ENCODE results near the gene ABCB8.
A peak's percentile ranks its signal among the peaks of the same experiment; 100 is the strongest.

ABCB8 gene

GRCh38 chr7:151028131-151028947 is at the start of gene ABCB8:
Gene ABCB8, plus strand, starts transcription at chr7:151028450. Its CDS starts 66 bp downstream, at chr7:151028516.
- DNase-seq, result peak; percentile 100

- DNase-seq, result no peak
Observed at GRCh38 chr7:150979713-150980390, 48.4 kb upstream of the ABCB8 start.

- DNase-seq, result no peak
Observed at GRCh38 chr7:150980663-150981062, 47.6 kb upstream of the ABCB8 start.

GRCh38 chr7:150981644-150982043 is 46.6 kb upstream of the ABCB8 start:
- no peak for DNase-seq

GRCh38 chr7:150982351-150982750 is 45.9 kb upstream of the ABCB8 start:
- DNase-seq, result no peak

GRCh38 chr7:150983893-150984368 is 44.3 kb upstream of the ABCB8 start:
- DNase-seq, result peak; percentile 35

GRCh38 chr7:150986099-150986512 is 42.1 kb upstream of the ABCB8 start:
- DNase-seq, result peak; percentile 57

GRCh38 chr7:150986556-150986955 is 41.7 kb upstream of the ABCB8 start:
- DNase-seq, result no peak

GRCh38 chr7:150988230-150989226 is 39.7 kb upstream of the ABCB8 start:
- DNase-seq, result peak; percentile 68

GRCh38 chr7:150989456-150989855 is 38.8 kb upstream of the ABCB8 start:
- DNase-seq, result no peak

GRCh38 chr7:150990416-150991186 is 37.6 kb upstream of the ABCB8 start, which contains the start of gene NOS3:
Gene NOS3, plus strand, starts transcription at chr7:150991017. Its CDS starts 2,787 bp downstream, at chr7:150993804.
- no peak for DNase-seq

GRCh38 chr7:150992051-150992640 is 36.1 kb upstream of the ABCB8 start:
- DNase-seq, result no peak

- peak; percentile 39 for DNase-seq
Observed at GRCh38 chr7:150992833-150993302, 35.4 kb upstream of the ABCB8 start.

GRCh38 chr7:150993511-150993910 is 34.7 kb upstream of the ABCB8 start:
- no peak for DNase-seq

- no peak for DNase-seq
Observed at GRCh38 chr7:150994141-150994837, 34.0 kb upstream of the ABCB8 start.

- no peak for DNase-seq
Observed at GRCh38 chr7:150994838-150995510, 33.3 kb upstream of the ABCB8 start.

- no peak for DNase-seq
Observed at GRCh38 chr7:150996376-150997074, 31.7 kb upstream of the ABCB8 start.

GRCh38 chr7:150997075-150997511 is 31.2 kb upstream of the ABCB8 start:
- DNase-seq, result no peak

- DNase-seq, result no peak
Observed at GRCh38 chr7:150997817-150998216, 30.4 kb upstream of the ABCB8 start.

Data from activated CD4-positive, alpha-beta T cell treated with anti-CD3 and anti-CD28 coated beads, Interleukin-10, Interleukin-2, amounts not matched to agents 100 ng/mL and 50 ng/mL, durations not matched to agents 16 hours and 8 hours (primary cell).